Lung (tissue), 12 donors: ENCODE results near the gene OLIG3. TPM values are rescaled to one million over a fixed set of nuclear protein-coding genes. Genes with fewer than 3 reads are reported as not detected.

Source experiments
- ATAC-seq: fragments of 200-7000 bp; cut with Tn5 transposase; one replicate; pipeline ENCODE4 v1.9.1; 2020; ENCODE audit warnings: moderate number of reproducible peaks; ENCODE audit not compliant: insufficient read depth, low FRiP score
- DNase-seq, 3 donors: peaks; one replicate each; pipeline ENCODE4 v3.0.0-alpha.2; 2013 to 2017
- H3K27ac ChIP-seq, 2 donors: one replicate each; pipeline ENCODE4 v1.5.1; 2013; ENCODE audit warnings: mild to moderate bottlenecking in 2 of 2, moderate library complexity in 2 of 2, control low read depth in 1 of 2, inconsistent platforms in 1 of 2, low read depth in 1 of 2, low read length in 1 of 2
- H3K27me3 ChIP-seq, 3 donors: one replicate each; pipeline ENCODE4 v1.5.1; 2013; ENCODE audit warnings: low read length in 2 of 3; ENCODE audit not compliant: control insufficient read depth in 3 of 3, insufficient read depth in 3 of 3
- H3K36me3 ChIP-seq, 4 donors: one replicate each; pipeline ENCODE4 v1.5.1; 2013; ENCODE audit warnings: low read length in 4 of 4, mild to moderate bottlenecking in 1 of 4, moderate library complexity in 1 of 4; ENCODE audit not compliant: control insufficient read depth in 4 of 4, insufficient read depth in 4 of 4
- H3K4me1 ChIP-seq, 5 donors: one replicate each; pipeline ENCODE4 v1.5.1; 2013; ENCODE audit warnings: low read length in 5 of 5, mild to moderate bottlenecking in 2 of 5, moderate library complexity in 1 of 5; ENCODE audit not compliant: control insufficient read depth in 5 of 5, insufficient read depth in 5 of 5
- H3K4me3 ChIP-seq: one replicate; pipeline ENCODE4 v1.5.1; 2013; ENCODE audit warnings: mild to moderate bottlenecking, control low read depth, moderate library complexity
- H3K9ac ChIP-seq, 2 donors: one replicate each; pipeline ENCODE4 v1.5.1; 2013; ENCODE audit warnings: low read length in 2 of 2, control low read depth in 1 of 2; ENCODE audit not compliant: insufficient read depth in 1 of 2
- H3K9me3 ChIP-seq, 4 donors: one replicate each; pipeline ENCODE4 v1.5.1; 2013; ENCODE audit warnings: low read length in 3 of 4, mild to moderate bottlenecking in 1 of 4, moderate library complexity in 1 of 4; ENCODE audit not compliant: control insufficient read depth in 4 of 4, insufficient read depth in 3 of 4
- CTCF ChIP-seq: IDR thresholded peaks from 2 replicates; pipeline ENCODE4 v1.5.1; 2012; ENCODE audit warnings: mild to moderate bottlenecking; ENCODE audit errors: control extremely low read depth, extremely low read depth
- WGBS, 2 donors: extraction: QIAGEN DNeasy Blood & Tissue Kit; methylation state at CpG; one replicate each; pipeline ENCODE4 v1.1.7; 2013; 5-methylcytosine and 5-hydroxymethylcytosine counted together
- polyA plus RNA-seq, 2 donors: library from polyadenylated mRNA; stranded (reverse); fragments of 200-250 nt; gene quantifications; one replicate each; pipeline ENCODE4 v1.2.1, GENCODE V29; 2013
- total RNA-seq, 2 donors: library from RNA; depleted of rRNA in 1 of 2; stranded (reverse); fragments of >200 nt in 1 of 2; gene quantifications; one replicate each; pipeline ENCODE4 v1.2.1, GENCODE V29; 2014 to 2021
- donor health status: control.
- donor health status: control.
- donor health status: Bipolar disorder and iron deficiency.
- donor health status: healthy.
- donor health status: DM: yes; HTN: yes; CAD: no.

Gene OLIG3
- total and polyA plus RNA-seq, 4 donors, result not detected

- Histone ChIP-seq H3K9ac (no peak overlapping the region), H3K4me3 (no peak overlapping the region), H3K9me3 (peaks cover 0 to 10% (median 0%) of the 10 kb centered on the region in 4 donors), H3K36me3 (no peaks in the 10 kb centered on the region), H3K27me3 (peaks cover 12 to 98% (median 94%) of the 10 kb centered on the region in 3 donors), H3K4me1 (peaks cover 0 to 16% (median 0%) of the 10 kb centered on the region in 5 donors), H3K27ac (no peak overlapping the region)
- DNase-seq, result peak in 1 of 3 donors; percentile 7
- 2 to 9% methylated on average over 11 of the region's 11 CpGs for WGBS, 2 donors
- ATAC-seq, result no peak
- no peak for TF ChIP-seq CTCF
These were observed 6.4 kb downstream of the OLIG3 start for GRCh38 chr6:137487869-137488149.

- H3K9me3 ChIP-seq, result peaks cover 0 to 12% (median 0%) of the 10 kb centered on the region in 4 donors
- DNase-seq (peak in 1 of 3 donors; percentile 16), ATAC-seq (no peak)
- WGBS, 2 donors, result 7 to 8% methylated on average over 22 of the region's 22 CpGs
- peaks cover 12 to 97% (median 89%) of the 10 kb centered on the region in 3 donors for H3K27me3 ChIP-seq
- TF ChIP-seq CTCF, result no peak
- H3K4me1 ChIP-seq, result peaks cover 0 to 16% (median 0%) of the 10 kb centered on the region in 5 donors
- H3K27ac ChIP-seq, result no peak overlapping the region
- no peaks in the 10 kb centered on the region for H3K36me3 ChIP-seq
- no peak overlapping the region for H3K9ac ChIP-seq
- no peak overlapping the region for H3K4me3 ChIP-seq
These were observed 6.9 kb downstream of the OLIG3 start for GRCh38 chr6:137487181-137487868.

- H3K9ac ChIP-seq, result no peak overlapping the region
- DNase-seq (no peak), ATAC-seq (no peak)
- 8 to 13% methylated on average over 6 of the region's 6 CpGs for WGBS, 2 donors
- H3K27ac ChIP-seq, result no peak overlapping the region
- no peak overlapping the region for H3K4me3 ChIP-seq
- no peak for TF ChIP-seq CTCF
- H3K4me1 ChIP-seq, result peaks cover 0 to 16% (median 0%) of the 10 kb centered on the region in 5 donors
- peaks cover 0 to 12% (median 0%) of the 10 kb centered on the region in 4 donors for H3K9me3 ChIP-seq
- peaks cover 12 to 88% (median 80%) of the 10 kb centered on the region in 3 donors for H3K27me3 ChIP-seq
- H3K36me3 ChIP-seq, result no peaks in the 10 kb centered on the region
These were observed 7.8 kb downstream of the OLIG3 start for GRCh38 chr6:137486416-137486815.
